OCI-LY7 (cell line): ENCODE data around the gene PKHD1. TPM values are rescaled to one million over a fixed set of nuclear protein-coding genes. Genes with fewer than 3 reads are reported as not detected.
A peak's percentile ranks its signal among the peaks of the same experiment; 100 is the strongest.

ENCODE experiments used
- BruUV-seq: library from RNA; stranded (reverse); fragments of 400-500 nt; replicated peaks from 2 replicates; lab custom pipeline; 2021; lab: Mats Ljungman, UMichigan
- CTCF ChIA-PET: fragments of 300-600 bp; sonication (Branson Sonifier 250); formaldehyde crosslinking; loops from one replicate; lab custom pipeline; 2022; ENCODE audit warnings: antibody characterized with exemption; ENCODE audit not compliant: unreplicated experiment; lab: Charles Lee
- POLR2A ChIA-PET: fragments of 300-600 bp; sonication (Branson Sonifier 250); formaldehyde crosslinking; loops from one replicate; lab custom pipeline; 2022; ENCODE audit warnings: antibody characterized with exemption; lab: Charles Lee
- DNase-seq: peaks from one replicate; pipeline ENCODE4 v3.0.0-alpha.2; 2015; ENCODE audit warnings: low spot score
- H2AFZ ChIP-seq: fragments of 200-600 bp; sonication (generic), shearing (Covaris generic); 2 replicates; pipeline ENCODE4 v1.6.1; 2014; ENCODE audit warnings: mild to moderate bottlenecking, antibody characterized with exemption, low read length, moderate library complexity
- H3K27ac ChIP-seq: fragments of 200-600 bp; sonication (generic); 2 replicates; pipeline ENCODE4 v1.5.1; 2014; ENCODE audit warnings: mixed run types, low read depth, mild to moderate bottlenecking, moderate library complexity, low read length, inconsistent platforms; ENCODE audit not compliant: poor library complexity, severe bottlenecking
- H3K36me3 ChIP-seq: fragments of 200-600 bp; sonication (generic); 2 replicates; pipeline ENCODE4 v1.6.1; 2014; ENCODE audit warnings: mild to moderate bottlenecking, antibody characterized with exemption, low read length, moderate library complexity, mixed read lengths; ENCODE audit not compliant: insufficient read depth
- H3K4me1 ChIP-seq: fragments of 200-600 bp; sonication (generic); 2 replicates; pipeline ENCODE4 v1.5.1; 2014; ENCODE audit warnings: mild to moderate bottlenecking, low read length; ENCODE audit not compliant: insufficient read depth, poor library complexity, severe bottlenecking
- H3K4me2 ChIP-seq: fragments of 200-600 bp; sonication (generic); 2 replicates; pipeline ENCODE4 v1.6.1; 2014; ENCODE audit warnings: mild to moderate bottlenecking, low read length
- H3K4me3 ChIP-seq: fragments of 200-600 bp; sonication (generic); 2 replicates; pipeline ENCODE4 v1.5.1; 2014; ENCODE audit warnings: mild to moderate bottlenecking, low read depth, low read length; ENCODE audit not compliant: poor library complexity, severe bottlenecking
- H3K79me2 ChIP-seq: fragments of 200-600 bp; sonication (generic); 2 replicates; pipeline ENCODE4 v1.6.1; 2016; ENCODE audit warnings: low read depth, mild to moderate bottlenecking, low read length, moderate library complexity, mixed read lengths; ENCODE audit not compliant: insufficient read depth
- H3K9me2 ChIP-seq: fragments of 200-600 bp; sonication (generic); 2 replicates; pipeline ENCODE4 v1.6.1; 2016; ENCODE audit warnings: mild to moderate bottlenecking, low read length, mixed read lengths; ENCODE audit not compliant: insufficient read depth
- H3K9me3 ChIP-seq: fragments of 200-600 bp; sonication (generic); 2 replicates; pipeline ENCODE4 v1.6.1; 2014; ENCODE audit warnings: mild to moderate bottlenecking, mixed run types, low read length, mixed read lengths
- H4K20me1 ChIP-seq: fragments of 200-600 bp; sonication (generic); 2 replicates; pipeline ENCODE4 v1.6.1; 2014; ENCODE audit warnings: mild to moderate bottlenecking, antibody characterized with exemption, low read length, moderate library complexity, mixed read lengths; ENCODE audit not compliant: insufficient read depth
- EZH2phosphoT487 ChIP-seq: fragments of 200-600 bp; sonication (generic); IDR thresholded peaks from 2 replicates; pipeline ENCODE4 v1.6.1; 2018; ENCODE audit warnings: low read depth, borderline replicate concordance, mild to moderate bottlenecking, mixed run types, antibody characterized with exemption, low read length, moderate library complexity, mixed read lengths
- intact Hi-C: fragments of 100-400 bp; cut with micrococcal nuclease; formaldehyde crosslinking; loops from one replicate; pipeline ENCODE4 v1.10.0; 2022; ENCODE audit not compliant: unreplicated experiment
- total RNA-seq, 2 experiments: library from RNA; depleted of rRNA in 1 of 2; stranded (reverse); fragments of >200 nt in 1 of 2; shearing (Covaris generic) in 1 of 2; gene quantifications; 2 replicates each; pipeline ENCODE4 v1.2.3, GENCODE V29; 2014 to 2022
- TF ChIP-seq, protein P1 (sequence below): fragments of 200-600 bp; sonication (generic); conservative IDR thresholded peaks from 2 replicates; pipeline ENCODE4 v1.5.1; 2014; ENCODE audit warnings: mild to moderate bottlenecking, antibody characterized with exemption, low read length, moderate library complexity, mixed read lengths

Gene PKHD1
- total RNA-seq, 2 experiments from 2014 or later: not detected

DNA sequence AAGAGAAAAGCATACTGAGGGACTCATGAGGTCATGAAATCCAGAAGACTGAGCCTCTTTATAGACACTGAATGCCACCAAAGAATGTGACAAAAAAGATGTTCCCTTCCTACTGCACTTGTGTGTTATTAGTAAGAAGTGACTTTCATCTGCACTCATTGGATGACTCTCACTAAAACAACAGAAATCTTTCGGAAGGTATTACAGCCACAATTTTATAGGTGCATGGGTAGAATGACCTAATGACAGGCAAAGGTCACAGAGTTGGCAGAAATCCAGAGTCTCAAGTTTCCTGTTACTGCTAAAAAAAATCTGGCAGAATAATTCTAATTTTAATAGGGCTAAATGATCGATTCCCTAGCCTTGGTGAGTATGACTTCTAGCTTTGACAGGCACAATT lies 13.3 kb downstream of the PKHD1 start:
- Histone ChIP-seq H3K79me2 (no peaks in the 10 kb centered on the region), H3K9me2 (no peaks in the 10 kb centered on the region), H3K4me2 (no peak overlapping the region), H3K4me1 (no peaks in the 10 kb centered on the region), H4K20me1 (no peaks in the 10 kb centered on the region), H2AFZ (no peak overlapping the region), H3K9me3 (no peaks in the 10 kb centered on the region), H3K4me3 (no peak overlapping the region), H3K36me3 (no peaks in the 10 kb centered on the region), H3K27ac (no peak overlapping the region)
- POLR2A ChIA-PET: no interaction called here
- TF ChIP-seq, protein P1, sequence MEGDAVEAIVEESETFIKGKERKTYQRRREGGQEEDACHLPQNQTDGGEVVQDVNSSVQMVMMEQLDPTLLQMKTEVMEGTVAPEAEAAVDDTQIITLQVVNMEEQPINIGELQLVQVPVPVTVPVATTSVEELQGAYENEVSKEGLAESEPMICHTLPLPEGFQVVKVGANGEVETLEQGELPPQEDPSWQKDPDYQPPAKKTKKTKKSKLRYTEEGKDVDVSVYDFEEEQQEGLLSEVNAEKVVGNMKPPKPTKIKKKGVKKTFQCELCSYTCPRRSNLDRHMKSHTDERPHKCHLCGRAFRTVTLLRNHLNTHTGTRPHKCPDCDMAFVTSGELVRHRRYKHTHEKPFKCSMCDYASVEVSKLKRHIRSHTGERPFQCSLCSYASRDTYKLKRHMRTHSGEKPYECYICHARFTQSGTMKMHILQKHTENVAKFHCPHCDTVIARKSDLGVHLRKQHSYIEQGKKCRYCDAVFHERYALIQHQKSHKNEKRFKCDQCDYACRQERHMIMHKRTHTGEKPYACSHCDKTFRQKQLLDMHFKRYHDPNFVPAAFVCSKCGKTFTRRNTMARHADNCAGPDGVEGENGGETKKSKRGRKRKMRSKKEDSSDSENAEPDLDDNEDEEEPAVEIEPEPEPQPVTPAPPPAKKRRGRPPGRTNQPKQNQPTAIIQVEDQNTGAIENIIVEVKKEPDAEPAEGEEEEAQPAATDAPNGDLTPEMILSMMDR: no peak
- no peak for TF ChIP-seq EZH2phosphoT487
- no peak for DNase-seq
- BruUV-seq: no TSS peak
- intact Hi-C loops: no loop called here
- CTCF ChIA-PET: no interaction called here

DNA sequence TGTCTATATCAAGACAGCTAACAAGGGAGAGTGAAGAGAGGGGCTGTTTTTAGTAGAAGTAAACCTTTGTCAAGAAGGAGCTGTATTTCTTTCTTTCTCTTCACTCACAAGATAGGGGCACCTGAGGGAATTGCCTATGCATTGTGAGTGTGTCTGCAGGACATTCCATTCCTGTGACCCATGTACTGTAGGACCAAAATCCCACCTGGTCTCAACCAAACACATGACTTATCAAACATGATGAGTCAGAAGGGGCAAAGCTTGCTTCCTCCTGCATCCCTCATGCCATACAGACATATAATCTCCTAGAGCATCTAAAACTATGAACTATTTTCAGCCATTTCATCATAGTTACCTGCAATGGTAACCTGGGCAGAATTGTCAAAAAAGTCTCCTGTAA lies 21.8 kb downstream of the PKHD1 start:
- no peak overlapping the region for H3K27ac ChIP-seq
- H2AFZ ChIP-seq: no peak overlapping the region
- intact Hi-C loops: loop anchor here (10.0 kb wide), 1 partner anchor 329 kb away; no protein-coding TSS in a partner anchor
- no peaks in the 10 kb centered on the region for H3K9me2 ChIP-seq
- no peaks in the 10 kb centered on the region for H3K36me3 ChIP-seq
- no peaks in the 10 kb centered on the region for H3K9me3 ChIP-seq
- no TSS peak for BruUV-seq
- no peak for TF ChIP-seq EZH2phosphoT487
- TF ChIP-seq, protein P1: no peak
- no peaks in the 10 kb centered on the region for H3K79me2 ChIP-seq
- no peaks in the 10 kb centered on the region for H4K20me1 ChIP-seq
- no peak for DNase-seq
- ChIA-PET CTCF (no interaction called here), POLR2A (no interaction called here)
- no peak overlapping the region for H3K4me2 ChIP-seq
- H3K4me3 ChIP-seq: no peak overlapping the region
- peaks cover 7% of the 10 kb centered on the region for H3K4me1 ChIP-seq

DNA sequence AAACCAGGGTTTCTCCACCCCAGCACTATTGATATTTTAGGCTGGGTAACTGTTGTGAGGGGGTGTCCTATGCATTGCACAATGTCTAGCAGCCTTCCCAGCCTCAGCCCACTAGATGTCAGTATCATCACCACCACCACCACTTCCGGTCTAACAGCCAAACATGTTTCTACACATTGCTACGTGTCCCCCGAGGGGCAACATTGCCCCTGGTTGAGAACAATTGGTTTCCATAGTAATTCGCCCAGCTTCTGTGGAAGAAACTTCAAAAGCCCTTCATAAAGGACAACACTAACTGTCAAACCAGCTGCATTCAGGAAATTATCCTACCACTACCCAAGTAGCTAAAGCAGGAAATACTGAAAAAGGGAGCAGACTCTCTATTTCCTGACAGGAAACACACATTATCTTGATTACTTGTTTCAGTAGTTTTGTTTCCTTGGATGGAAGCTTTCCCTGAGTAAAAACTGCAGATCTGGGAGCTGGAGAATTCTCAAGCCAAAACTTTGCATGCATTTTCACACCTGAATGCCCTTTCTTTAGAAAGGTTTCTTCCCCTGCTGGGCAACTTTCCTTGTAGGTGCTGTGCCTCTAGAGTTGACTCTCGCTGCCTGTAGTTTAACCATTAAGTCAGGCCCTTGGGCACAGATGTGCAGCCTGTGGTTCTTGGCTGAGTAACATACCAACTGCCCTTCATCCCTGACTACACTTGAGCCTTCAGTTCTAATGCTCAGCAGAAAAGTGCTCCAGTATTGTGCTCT lies 23.6 kb downstream of the PKHD1 start:
- no peaks in the 10 kb centered on the region for H3K9me3 ChIP-seq
- ChIA-PET POLR2A (interaction anchor here (0.7 to 1.2 kb wide), 6 partner anchors 12 to 323 kb away, joined by 3 to 4 read pairs (median 3); partner anchors contain the start of gene PAQR8), CTCF (no interaction called here)
- intact Hi-C loops: loop anchor here (5.0 to 10.0 kb wide), 2 partner anchors 199 to 331 kb away; no protein-coding TSS in a partner anchor
- no peaks in the 10 kb centered on the region for H3K79me2 ChIP-seq
- H3K36me3 ChIP-seq: no peaks in the 10 kb centered on the region
- H3K4me2 ChIP-seq: peak overlapping the region; percentile 45
- BruUV-seq: no TSS peak
- H3K27ac ChIP-seq: no peak overlapping the region
- H2AFZ ChIP-seq: peak overlapping the region; percentile 98
- no peaks in the 10 kb centered on the region for H3K9me2 ChIP-seq
- no peaks in the 10 kb centered on the region for H4K20me1 ChIP-seq
- peaks cover 7% of the 10 kb centered on the region for H3K4me1 ChIP-seq
- no peak for TF ChIP-seq EZH2phosphoT487
- TF ChIP-seq, protein P1: peak; percentile 91
- H3K4me3 ChIP-seq: no peak overlapping the region
- peak; percentile 81 for DNase-seq
